ENCODE results near the gene CSH2. TPM values are rescaled to one million over a fixed set of nuclear protein-coding genes. Genes with fewer than 3 reads are reported as not detected.

The CSH2 gene
- total RNA-seq, 1 experiment from 2014 or later, result not detected

- no peak overlapping the region for H2BK12ac ChIP-seq (ENCODE audit: insufficient read length, low read depth, low read length)
- no peaks in the 10 kb centered on the region for H4K20me1 ChIP-seq (ENCODE audit: control insufficient read depth, insufficient read depth, insufficient read length)
Measured at GRCh38 chr17:63827801-63828221, 45.7 kb downstream of the CSH2 start.

More at GRCh38 chr17:63827801-63828221, 45.7 kb downstream of the CSH2 start:
- no peak for DNase-seq
- Histone ChIP-seq H2AK5ac (ENCODE audit: insufficient read length, low read length) (no peak overlapping the region), H3K4ac (ENCODE audit: low read depth, low read length) (no peak overlapping the region), H2AFZ (ENCODE audit: low read length) (no peak overlapping the region), H2BK5ac (ENCODE audit: insufficient read length, low read length) (no peak overlapping the region), H3K79me2 (ENCODE audit: insufficient read depth, low read length) (peaks cover 8% of the 10 kb centered on the region; the same call in 1 of the 2 replicates), H3K4me1 (ENCODE audit: insufficient read depth, low read length) (no peaks in the 10 kb centered on the region), H3K79me1 (ENCODE audit: insufficient read depth, low read depth, low read length, poor library complexity, severe bottlenecking) (peaks cover 3% of the 10 kb centered on the region), H3K9ac (ENCODE audit: extremely low read depth, insufficient read length, low read length) (peak overlapping the region; percentile 94), H3K23me2 (ENCODE audit: insufficient read length, low read depth, low read length, poor library complexity, severe bottlenecking) (peaks cover 6% of the 10 kb centered on the region), H4K5ac (ENCODE audit: insufficient read length, low read depth, low read length) (no peak overlapping the region), H3K14ac (ENCODE audit: insufficient read depth, low read length) (peak overlapping the region; percentile 90), H3K27me3 (ENCODE audit: insufficient read depth, low read length) (no peaks in the 10 kb centered on the region), H3T11ph (ENCODE audit: low read length) (no peak overlapping the region), H4K8ac (replicated peaks; ENCODE audit: insufficient read length, low read depth, low read length) (no peak overlapping the region), H3K56ac (ENCODE audit: insufficient read length, low read depth, low read length) (no peak overlapping the region), H3K23ac (ENCODE audit: insufficient read length, low read depth, low read length) (no peak overlapping the region), H4K91ac (ENCODE audit: insufficient read length, low read depth, low read length) (no peak overlapping the region), H2BK120ac (ENCODE audit: low read depth, low read length, poor library complexity, severe bottlenecking) (no peak overlapping the region), H3K4me2 (ENCODE audit: insufficient read depth, insufficient read length, low read length) (peak overlapping the region; percentile 69), H2BK20ac (ENCODE audit: low read depth, low read length, poor library complexity, severe bottlenecking) (no peak overlapping the region), H3K18ac (ENCODE audit: insufficient read length, low read depth, low read length) (peak overlapping the region; percentile 74), H3K27ac (ENCODE audit: insufficient read length, low read depth, low read length) (no peak overlapping the region), H2BK15ac (ENCODE audit: low read depth, low read length) (no peak overlapping the region), H3K9me3 (ENCODE audit: control insufficient read depth, low read depth, low read length) (no peaks in the 10 kb centered on the region)
- no peaks in the 10 kb centered on the region; a peak in 1 of 5 replicates for H3K9me3 Mint-ChIP-seq
- H3K4me3 Mint-ChIP-seq, result peak overlapping the region; percentile 99 to 100
- peaks cover 12 to 16% of the 10 kb centered on the region in 2 experiments for H3K4me1 Mint-ChIP-seq
- H3K36me3 Mint-ChIP-seq (ENCODE audit: insufficient read depth in 1 of 3, low read depth in 3 of 3), result peaks cover 70 to 96% (median 75%) of the 10 kb centered on the region in 3 experiments
- no peaks in the 10 kb centered on the region; the same call in 1 of the 2 replicates for H3K27me3 Mint-ChIP-seq (ENCODE audit: low read depth)
- TF ChIP-seq CTCF (conservative IDR thresholded peaks at IDR 0.05), result no peak; the same call in 2 of the 3 replicates
- WGBS (ENCODE audit: extremely low coverage, insufficient read length, low lambda C conversion rate), result no CpG with 5 or more reads among the region's 19 CpGs
- H3K27ac Mint-ChIP-seq, result peak overlapping the region; percentile 100

All from H9 (cell line).